ENCODE results near the gene PTPRZ1.

DNA sequence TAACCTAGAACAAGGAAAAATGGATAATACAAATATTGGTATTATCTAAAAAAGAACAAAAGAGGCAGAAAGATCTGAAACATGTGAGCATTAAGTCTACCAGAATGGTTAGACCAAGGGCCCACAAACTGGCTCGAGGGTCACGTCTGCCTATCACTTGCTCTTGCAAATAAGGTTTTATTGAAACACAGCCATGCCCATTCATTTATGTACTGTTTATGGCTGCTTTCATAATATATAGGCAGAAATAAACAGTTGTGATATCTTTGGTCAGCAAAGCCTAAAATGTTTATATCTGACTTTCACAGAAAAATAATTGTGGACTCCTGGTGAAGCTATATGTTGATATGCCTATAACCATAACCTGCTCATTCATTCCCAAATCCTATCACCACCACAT, 199.3 kb downstream of the PTPRZ1 start:
- TF ChIP-seq, protein P1, sequence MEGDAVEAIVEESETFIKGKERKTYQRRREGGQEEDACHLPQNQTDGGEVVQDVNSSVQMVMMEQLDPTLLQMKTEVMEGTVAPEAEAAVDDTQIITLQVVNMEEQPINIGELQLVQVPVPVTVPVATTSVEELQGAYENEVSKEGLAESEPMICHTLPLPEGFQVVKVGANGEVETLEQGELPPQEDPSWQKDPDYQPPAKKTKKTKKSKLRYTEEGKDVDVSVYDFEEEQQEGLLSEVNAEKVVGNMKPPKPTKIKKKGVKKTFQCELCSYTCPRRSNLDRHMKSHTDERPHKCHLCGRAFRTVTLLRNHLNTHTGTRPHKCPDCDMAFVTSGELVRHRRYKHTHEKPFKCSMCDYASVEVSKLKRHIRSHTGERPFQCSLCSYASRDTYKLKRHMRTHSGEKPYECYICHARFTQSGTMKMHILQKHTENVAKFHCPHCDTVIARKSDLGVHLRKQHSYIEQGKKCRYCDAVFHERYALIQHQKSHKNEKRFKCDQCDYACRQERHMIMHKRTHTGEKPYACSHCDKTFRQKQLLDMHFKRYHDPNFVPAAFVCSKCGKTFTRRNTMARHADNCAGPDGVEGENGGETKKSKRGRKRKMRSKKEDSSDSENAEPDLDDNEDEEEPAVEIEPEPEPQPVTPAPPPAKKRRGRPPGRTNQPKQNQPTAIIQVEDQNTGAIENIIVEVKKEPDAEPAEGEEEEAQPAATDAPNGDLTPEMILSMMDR (IDR thresholded peaks at IDR 0.05; ENCODE audit: control extremely low read depth in 1 of 3, insufficient read depth in 1 of 3, low read depth in 1 of 3, low read length in 3 of 3) = no peak
- TF ChIP-seq SIX5 (IDR thresholded peaks at IDR 0.05; ENCODE audit: low read depth, low read length) (no peak), YY1 (IDR thresholded peaks at IDR 0.05; ENCODE audit: low read depth, low read length) (no peak)

All from H1 (cell line).